ENCODE data around the gene GSTT2.
A peak's percentile ranks its signal among the peaks of the same experiment; 100 is the strongest.
"Not testable (repeated sequence)": the region's sequence is repeated elsewhere in the genome, so short reads cannot be mapped to it uniquely, and the experiment has no call there.

The GSTT2 gene

GRCh38 chr22:23979557-23980240 lies at the start of gene GSTT2:
GSTT2 (plus strand) TSS chr22:23980134.
- DNase-seq, result not testable (repeated sequence)

- no peak for TF ChIP-seq POLR2A (IDR thresholded peaks at IDR 0.05; ENCODE audit: low read length)
- no peak for TF ChIP-seq GATA1 (IDR thresholded peaks at IDR 0.05; ENCODE audit: low read depth, low read length)
- DNase-seq, result no peak
These were observed 41.5 kb upstream of the GSTT2 start for GRCh38 chr22:23938328-23939016.

GRCh38 chr22:23939017-23939357 lies 40.9 kb upstream of the GSTT2 start:
- no peak for DNase-seq
- TF ChIP-seq POLR2A (IDR thresholded peaks at IDR 0.05; ENCODE audit: low read length) (no peak), GATA1 (IDR thresholded peaks at IDR 0.05; ENCODE audit: low read depth, low read length) (no peak)

GRCh38 chr22:23940166-23940565 lies 39.8 kb upstream of the GSTT2 start:
- DNase-seq, result not testable (repeated sequence)

- peak in 1 of 2 experiments; percentile 73 for DNase-seq
These were observed 32.5 kb upstream of the GSTT2 start for GRCh38 chr22:23947391-23947790.

- DNase-seq, result not testable (repeated sequence)
These were observed 30.2 kb upstream of the GSTT2 start for GRCh38 chr22:23949764-23950163.

GRCh38 chr22:23951383-23951782 lies 28.6 kb upstream of the GSTT2 start:
- not testable (repeated sequence) for DNase-seq

- not testable (repeated sequence) for DNase-seq
These were observed 27.0 kb upstream of the GSTT2 start for GRCh38 chr22:23952794-23953405.

GRCh38 chr22:23953485-23953884 lies 26.4 kb upstream of the GSTT2 start:
- not testable (repeated sequence) for DNase-seq

GRCh38 chr22:23954193-23954990 lies 25.5 kb upstream of the GSTT2 start:
- DNase-seq, result not testable (repeated sequence)

GRCh38 chr22:23954991-23955305 lies 25.0 kb upstream of the GSTT2 start:
- DNase-seq, result not testable (repeated sequence)

- DNase-seq, result not testable (repeated sequence)
These were observed 24.0 kb upstream of the GSTT2 start for GRCh38 chr22:23955886-23956285.

- DNase-seq, result peak; percentile 69 to 87
These were observed 23.5 kb upstream of the GSTT2 start for GRCh38 chr22:23956301-23956900.

- DNase-seq, result not testable (repeated sequence)
These were observed 18.7 kb upstream of the GSTT2 start, which contains the start of gene GSTT2B for GRCh38 chr22:23961084-23961771. GSTT2B (minus strand) TSS chr22:23961195; CDS start chr22:23961131, 64 bp downstream.

- not testable (repeated sequence) for DNase-seq
These were observed 13.8 kb upstream of the GSTT2 start for GRCh38 chr22:23966094-23966493.

- not testable (repeated sequence) for DNase-seq
These were observed 13.4 kb upstream of the GSTT2 start, which contains the start of gene DDTL for GRCh38 chr22:23966568-23966967. DDTL (plus strand) TSS chr22:23966888; CDS start chr22:23966915, 27 bp downstream.

All from erythroblast (primary cell).